SK-N-SH (cell line): ENCODE measurements around the gene STK32C.

Experiments used
- FOXM1 ChIP-seq: IDR thresholded peaks from 2 replicates; pipeline ENCODE4 v1.4.0; 2012; ENCODE audit warnings: low read depth, mild to moderate bottlenecking
- TF ChIP-seq, protein P1 (sequence below): fragments of 200-600 bp; sonication (generic); IDR thresholded peaks from 2 replicates; pipeline ENCODE4 v1.6.1; 2017; ENCODE audit warnings: antibody characterized with exemption, mild to moderate bottlenecking, moderate library complexity
- TF ChIP-seq, protein P2 (sequence below): IDR thresholded peaks from 2 replicates; pipeline ENCODE4 v1.6.1; 2012; ENCODE audit warnings: mild to moderate bottlenecking, low read depth, low read length, moderate library complexity

DNA sequence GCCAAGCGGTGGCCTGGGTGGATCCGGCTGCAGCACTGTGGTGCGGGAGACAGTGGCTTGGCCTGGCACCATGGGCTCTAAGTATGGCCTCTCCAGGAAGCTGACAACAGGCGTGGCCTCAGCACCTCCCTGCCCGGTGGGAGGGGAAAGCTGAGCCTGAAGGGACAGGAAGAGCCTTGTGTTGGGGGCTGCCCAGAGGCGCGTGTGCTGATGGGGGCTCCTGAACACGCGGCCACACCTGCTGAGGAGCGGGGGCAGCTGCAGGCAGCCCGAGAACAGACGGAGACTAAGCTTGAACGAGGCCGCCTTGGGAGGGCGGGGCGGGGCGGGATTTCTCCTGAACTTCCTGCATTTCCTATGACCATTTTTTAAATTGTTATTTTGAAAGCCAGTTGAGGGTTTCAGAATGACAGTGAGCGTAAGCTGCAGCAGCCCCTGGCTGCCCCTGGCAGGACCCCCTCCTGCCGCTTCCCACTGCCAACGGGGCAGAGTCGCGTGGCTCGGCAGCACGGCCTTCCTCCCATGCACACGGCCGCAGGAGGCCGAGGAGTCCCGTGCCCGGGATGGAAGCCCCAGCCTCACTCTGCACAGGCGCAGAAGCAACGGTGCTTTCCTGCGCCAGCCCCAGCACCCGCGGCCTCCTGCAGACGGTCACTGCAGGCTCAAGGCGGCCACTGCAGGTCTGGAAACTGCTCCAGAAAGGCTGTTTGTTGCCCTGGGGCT is 77.8 kb downstream of the STK32C start:
- TF ChIP-seq, protein P1, sequence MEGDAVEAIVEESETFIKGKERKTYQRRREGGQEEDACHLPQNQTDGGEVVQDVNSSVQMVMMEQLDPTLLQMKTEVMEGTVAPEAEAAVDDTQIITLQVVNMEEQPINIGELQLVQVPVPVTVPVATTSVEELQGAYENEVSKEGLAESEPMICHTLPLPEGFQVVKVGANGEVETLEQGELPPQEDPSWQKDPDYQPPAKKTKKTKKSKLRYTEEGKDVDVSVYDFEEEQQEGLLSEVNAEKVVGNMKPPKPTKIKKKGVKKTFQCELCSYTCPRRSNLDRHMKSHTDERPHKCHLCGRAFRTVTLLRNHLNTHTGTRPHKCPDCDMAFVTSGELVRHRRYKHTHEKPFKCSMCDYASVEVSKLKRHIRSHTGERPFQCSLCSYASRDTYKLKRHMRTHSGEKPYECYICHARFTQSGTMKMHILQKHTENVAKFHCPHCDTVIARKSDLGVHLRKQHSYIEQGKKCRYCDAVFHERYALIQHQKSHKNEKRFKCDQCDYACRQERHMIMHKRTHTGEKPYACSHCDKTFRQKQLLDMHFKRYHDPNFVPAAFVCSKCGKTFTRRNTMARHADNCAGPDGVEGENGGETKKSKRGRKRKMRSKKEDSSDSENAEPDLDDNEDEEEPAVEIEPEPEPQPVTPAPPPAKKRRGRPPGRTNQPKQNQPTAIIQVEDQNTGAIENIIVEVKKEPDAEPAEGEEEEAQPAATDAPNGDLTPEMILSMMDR: no peak
- TF ChIP-seq FOXM1: no peak
- TF ChIP-seq, protein P2, sequence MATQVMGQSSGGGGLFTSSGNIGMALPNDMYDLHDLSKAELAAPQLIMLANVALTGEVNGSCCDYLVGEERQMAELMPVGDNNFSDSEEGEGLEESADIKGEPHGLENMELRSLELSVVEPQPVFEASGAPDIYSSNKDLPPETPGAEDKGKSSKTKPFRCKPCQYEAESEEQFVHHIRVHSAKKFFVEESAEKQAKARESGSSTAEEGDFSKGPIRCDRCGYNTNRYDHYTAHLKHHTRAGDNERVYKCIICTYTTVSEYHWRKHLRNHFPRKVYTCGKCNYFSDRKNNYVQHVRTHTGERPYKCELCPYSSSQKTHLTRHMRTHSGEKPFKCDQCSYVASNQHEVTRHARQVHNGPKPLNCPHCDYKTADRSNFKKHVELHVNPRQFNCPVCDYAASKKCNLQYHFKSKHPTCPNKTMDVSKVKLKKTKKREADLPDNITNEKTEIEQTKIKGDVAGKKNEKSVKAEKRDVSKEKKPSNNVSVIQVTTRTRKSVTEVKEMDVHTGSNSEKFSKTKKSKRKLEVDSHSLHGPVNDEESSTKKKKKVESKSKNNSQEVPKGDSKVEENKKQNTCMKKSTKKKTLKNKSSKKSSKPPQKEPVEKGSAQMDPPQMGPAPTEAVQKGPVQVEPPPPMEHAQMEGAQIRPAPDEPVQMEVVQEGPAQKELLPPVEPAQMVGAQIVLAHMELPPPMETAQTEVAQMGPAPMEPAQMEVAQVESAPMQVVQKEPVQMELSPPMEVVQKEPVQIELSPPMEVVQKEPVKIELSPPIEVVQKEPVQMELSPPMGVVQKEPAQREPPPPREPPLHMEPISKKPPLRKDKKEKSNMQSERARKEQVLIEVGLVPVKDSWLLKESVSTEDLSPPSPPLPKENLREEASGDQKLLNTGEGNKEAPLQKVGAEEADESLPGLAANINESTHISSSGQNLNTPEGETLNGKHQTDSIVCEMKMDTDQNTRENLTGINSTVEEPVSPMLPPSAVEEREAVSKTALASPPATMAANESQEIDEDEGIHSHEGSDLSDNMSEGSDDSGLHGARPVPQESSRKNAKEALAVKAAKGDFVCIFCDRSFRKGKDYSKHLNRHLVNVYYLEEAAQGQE: no peak
